Camera-type eye (tissue), 1 donor: Measurements from ENCODE around the gene NLRP10. TPM values are rescaled to one million over a fixed set of nuclear protein-coding genes. Genes with fewer than 3 reads are reported as not detected.

ENCODE experiments used
- total RNA-seq: library from RNA; depleted of rRNA; stranded (reverse); fragments of >200 nt; gene quantifications from one replicate; pipeline ENCODE4 v1.2.3, GENCODE V29; 2014

NLRP10 gene, protein sequence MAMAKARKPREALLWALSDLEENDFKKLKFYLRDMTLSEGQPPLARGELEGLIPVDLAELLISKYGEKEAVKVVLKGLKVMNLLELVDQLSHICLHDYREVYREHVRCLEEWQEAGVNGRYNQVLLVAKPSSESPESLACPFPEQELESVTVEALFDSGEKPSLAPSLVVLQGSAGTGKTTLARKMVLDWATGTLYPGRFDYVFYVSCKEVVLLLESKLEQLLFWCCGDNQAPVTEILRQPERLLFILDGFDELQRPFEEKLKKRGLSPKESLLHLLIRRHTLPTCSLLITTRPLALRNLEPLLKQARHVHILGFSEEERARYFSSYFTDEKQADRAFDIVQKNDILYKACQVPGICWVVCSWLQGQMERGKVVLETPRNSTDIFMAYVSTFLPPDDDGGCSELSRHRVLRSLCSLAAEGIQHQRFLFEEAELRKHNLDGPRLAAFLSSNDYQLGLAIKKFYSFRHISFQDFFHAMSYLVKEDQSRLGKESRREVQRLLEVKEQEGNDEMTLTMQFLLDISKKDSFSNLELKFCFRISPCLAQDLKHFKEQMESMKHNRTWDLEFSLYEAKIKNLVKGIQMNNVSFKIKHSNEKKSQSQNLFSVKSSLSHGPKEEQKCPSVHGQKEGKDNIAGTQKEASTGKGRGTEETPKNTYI
- not detected for total RNA-seq

DNA sequence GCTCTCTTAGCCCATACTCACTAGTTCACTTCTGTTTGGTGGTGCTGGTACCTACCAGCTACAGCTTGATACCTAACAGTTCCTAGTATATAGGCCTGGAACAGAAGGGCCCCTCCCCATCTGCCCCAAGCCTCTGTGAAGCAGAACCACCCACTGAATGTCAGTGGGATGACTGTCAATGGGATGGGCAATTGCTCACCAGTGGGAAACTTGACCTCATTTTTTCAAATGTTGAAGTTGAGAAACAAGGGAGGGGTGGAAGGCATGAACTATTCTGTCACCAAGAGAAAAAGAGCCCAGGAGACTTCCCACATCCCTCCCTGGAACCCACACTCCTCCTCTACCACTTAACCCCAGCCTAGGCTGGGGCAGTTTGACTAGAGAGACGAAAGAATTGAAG, at the start of gene NLRP10:
Gene NLRP10 (minus strand): TSS at position 62 of the 400 bp plus-strand sequence. CDS start 1,952 bp downstream, outside the sequence.

DNA sequence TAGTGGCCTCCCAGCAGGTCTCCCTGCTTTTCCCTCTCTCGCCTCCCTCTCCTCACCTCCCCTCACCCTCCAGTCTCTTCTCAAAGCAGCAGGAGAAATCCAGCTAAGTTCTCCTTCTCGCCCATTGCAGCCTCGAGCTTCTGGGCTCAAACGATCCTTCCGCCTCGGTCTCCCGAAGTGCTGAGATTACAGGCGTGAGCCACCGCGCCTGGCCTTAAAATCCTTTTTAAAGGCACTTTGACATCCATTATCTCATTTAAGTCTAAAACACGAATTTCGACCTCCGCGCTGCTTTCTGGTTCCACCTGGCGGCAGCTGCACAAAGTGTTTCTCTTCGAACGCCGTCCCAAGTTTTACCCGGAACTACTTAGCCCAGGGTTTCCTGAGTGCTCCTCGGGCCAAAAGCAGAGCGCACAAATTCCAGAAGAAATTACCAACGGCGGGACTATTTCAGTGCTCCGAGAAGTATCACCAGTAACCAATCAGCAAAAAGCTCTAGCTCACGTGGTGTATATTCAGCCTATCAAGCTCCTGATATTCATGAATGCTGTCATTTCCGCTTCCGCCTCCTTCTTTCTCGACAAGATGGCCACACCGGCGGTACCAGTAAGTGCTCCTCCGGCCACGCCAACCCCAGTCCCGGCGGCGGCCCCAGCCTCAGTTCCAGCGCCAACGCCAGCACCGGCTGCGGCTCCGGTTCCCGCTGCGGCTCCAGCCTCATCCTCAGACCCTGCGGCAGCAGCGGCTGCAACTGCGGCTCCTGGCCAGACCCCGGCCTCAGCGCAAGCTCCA, 21.7 kb upstream of the NLRP10 start, which contains the start of gene EIF3F:
Gene EIF3F (plus strand): TSS at position 570 of the 792 bp plus-strand sequence. CDS start 16 bp downstream, at position 586.

DNA sequence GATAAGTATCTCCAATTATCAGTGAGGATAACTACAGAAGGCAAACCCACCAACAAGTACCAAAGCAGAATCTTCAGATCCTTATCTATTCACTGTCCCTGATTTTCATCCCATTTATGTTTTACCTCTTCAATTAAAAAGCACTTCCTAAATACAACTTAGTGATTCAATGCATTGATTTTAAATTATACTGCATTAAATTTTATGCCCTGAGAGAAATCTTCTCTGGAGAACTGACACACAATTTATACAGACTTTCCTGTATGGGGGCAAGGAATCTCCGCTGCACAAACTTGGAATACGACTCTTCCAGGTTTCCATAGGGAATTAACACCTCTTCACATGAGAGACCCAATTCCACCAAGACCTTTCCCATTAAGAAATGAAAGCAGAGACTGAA, 23.6 kb downstream of the NLRP10 start, which contains the start of gene OR10A3:
Gene OR10A3 (minus strand): TSS at position 101 of the 400 bp plus-strand sequence. CDS start 2,188 bp downstream, outside the sequence.

DNA sequence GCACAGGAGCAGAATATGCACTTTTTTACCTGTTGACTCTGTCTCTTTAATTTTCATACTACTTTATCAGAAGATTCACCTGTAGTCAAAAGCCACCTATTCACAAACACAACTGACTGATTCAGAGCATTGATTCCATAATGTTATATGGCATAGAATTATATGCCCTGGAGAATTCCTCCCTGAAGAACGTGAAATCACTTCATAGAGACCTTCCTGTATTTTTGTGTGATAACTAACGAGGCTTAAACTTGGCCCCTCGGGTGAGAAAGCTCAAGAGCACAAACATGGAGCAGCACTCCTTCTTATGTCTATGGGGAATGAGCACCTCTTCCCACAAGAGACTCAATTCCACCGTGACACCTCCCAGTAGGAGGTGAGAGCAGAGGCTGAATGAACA, 34.1 kb downstream of the NLRP10 start, which contains the start of gene OR10A6:
Gene OR10A6 (minus strand): TSS at position 101 of the 400 bp plus-strand sequence. CDS start 2,606 bp downstream, outside the sequence.

Other genes starting within 250 kb of the NLRP10 start
- gene OR5P2, start 168.5 kb downstream of the NLRP10 start, total RNA-seq, result not detected
- not detected for gene OR5P3, start 134.6 kb downstream of the NLRP10 start, total RNA-seq
- gene OR10A6, start 34.2 kb downstream of the NLRP10 start, total RNA-seq, result not detected
- not detected for gene OR10A3, start 23.7 kb downstream of the NLRP10 start, total RNA-seq
- 195 TPM for gene EIF3F, start 21.9 kb upstream of the NLRP10 start, total RNA-seq
- 80.9 TPM for gene TUB, start 115.8 kb upstream of the NLRP10 start, total RNA-seq
- gene RIC3, start 203.6 kb upstream of the NLRP10 start, total RNA-seq, result 45.7 TPM